ENCODE measurements around the gene VASN.
"Not testable (repeated sequence)": the region's sequence is repeated elsewhere in the genome, so short reads cannot be mapped to it uniquely, and the experiment has no call there.

The VASN gene

GRCh38 chr16:4371357-4372000 lies at the start of gene VASN:
Gene VASN, plus strand, starts transcription at chr16:4371848. Its CDS starts 9,030 bp downstream, at chr16:4380878.
- peak; percentile 61 to 70 for DNase-seq (ENCODE audit: low read depth in 1 of 2, low spot score in 1 of 2)

- DNase-seq (ENCODE audit: low read depth in 1 of 2, low spot score in 1 of 2) = no peak
Measured at GRCh38 chr16:4322121-4323052, 49.3 kb upstream of the VASN start.

GRCh38 chr16:4323071-4323844 lies 48.4 kb upstream of the VASN start:
- no peak for DNase-seq (ENCODE audit: low read depth in 1 of 2, low spot score in 1 of 2)

GRCh38 chr16:4323845-4324488 lies 47.7 kb upstream of the VASN start:
- DNase-seq (ENCODE audit: low read depth in 1 of 2, low spot score in 1 of 2) = no peak

GRCh38 chr16:4324492-4325252 lies 47.0 kb upstream of the VASN start:
- DNase-seq (ENCODE audit: low read depth in 1 of 2, low spot score in 1 of 2) = no peak

- no peak for DNase-seq (ENCODE audit: low read depth in 1 of 2, low spot score in 1 of 2)
Measured at GRCh38 chr16:4325253-4325758, 46.3 kb upstream of the VASN start.

- no peak for DNase-seq (ENCODE audit: low read depth in 1 of 2, low spot score in 1 of 2)
Measured at GRCh38 chr16:4327386-4328045, 44.1 kb upstream of the VASN start.

GRCh38 chr16:4328046-4328781 lies 43.4 kb upstream of the VASN start:
- peak in 1 of 2 donors; percentile 45 for DNase-seq (ENCODE audit: low read depth in 1 of 2, low spot score in 1 of 2)

GRCh38 chr16:4328782-4329775 lies 42.6 kb upstream of the VASN start:
- DNase-seq (ENCODE audit: low read depth in 1 of 2, low spot score in 1 of 2) = no peak

- peak; percentile 37 to 65 for DNase-seq (ENCODE audit: low read depth in 1 of 2, low spot score in 1 of 2)
Measured at GRCh38 chr16:4330277-4330874, 41.3 kb upstream of the VASN start.

- no peak for DNase-seq (ENCODE audit: low read depth in 1 of 2, low spot score in 1 of 2)
Measured at GRCh38 chr16:4332083-4332482, 39.6 kb upstream of the VASN start.

- DNase-seq (ENCODE audit: low read depth in 1 of 2, low spot score in 1 of 2) = no peak
Measured at GRCh38 chr16:4332623-4333307, 38.9 kb upstream of the VASN start.

GRCh38 chr16:4333308-4333638 lies 38.4 kb upstream of the VASN start:
- DNase-seq (ENCODE audit: low read depth in 1 of 2, low spot score in 1 of 2) = no peak

- not testable (repeated sequence) for DNase-seq (ENCODE audit: low read depth in 1 of 2, low spot score in 1 of 2)
Measured at GRCh38 chr16:4333714-4334113, 37.9 kb upstream of the VASN start.

GRCh38 chr16:4334724-4335495 lies 36.7 kb upstream of the VASN start:
- no peak for DNase-seq (ENCODE audit: low read depth in 1 of 2, low spot score in 1 of 2)
